NCI-H2227 treated with DMSO at 0.1 percent for 48 hours (cell line): ENCODE measurements around the gene MARS1.
"Not testable (repeated sequence)": the region's sequence is repeated elsewhere in the genome, so short reads cannot be mapped to it uniquely, and the experiment has no call there.

Experiments
- DNase-seq: peaks from one replicate; lab custom pipeline; 2025; lab: John Stamatoyannopoulos, UW

Gene MARS1

DNA sequence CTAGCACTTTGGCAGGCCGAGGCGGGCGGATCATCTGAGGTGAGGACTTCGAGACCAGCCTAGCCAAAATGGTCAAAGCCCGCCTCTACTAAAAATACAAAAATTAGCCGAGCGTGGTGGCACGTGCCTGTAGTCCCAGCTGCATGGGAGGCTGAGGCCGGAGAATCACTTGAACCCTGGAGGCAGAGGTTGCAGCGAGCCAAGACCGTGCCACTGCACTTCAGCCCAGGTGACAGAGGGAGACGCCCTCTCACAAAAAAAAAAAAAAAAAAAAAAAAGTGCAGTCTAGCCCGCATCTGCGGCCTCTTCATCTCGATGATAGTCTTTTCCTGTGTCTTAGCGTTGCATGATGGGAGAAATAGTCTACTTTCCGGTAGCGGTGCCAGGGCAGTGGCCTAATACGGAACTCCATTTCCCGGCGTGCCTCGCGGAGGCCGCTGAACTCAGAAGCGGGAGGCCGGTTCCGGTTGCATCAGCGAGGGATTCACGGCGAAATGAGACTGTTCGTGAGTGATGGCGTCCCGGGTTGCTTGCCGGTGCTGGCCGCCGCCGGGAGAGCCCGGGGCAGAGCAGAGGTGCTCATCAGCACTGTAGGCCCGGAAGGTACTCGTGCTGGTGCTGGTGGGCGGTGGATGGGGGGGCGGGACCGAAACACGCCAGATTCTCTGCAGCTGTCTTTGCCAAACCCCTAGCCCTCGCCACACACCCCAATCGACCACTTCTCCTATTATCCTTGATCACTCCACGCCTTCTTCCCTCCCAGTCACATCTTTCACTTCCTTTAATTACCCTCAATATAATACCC, at the start of gene MARS1:
Gene MARS1 (plus strand): TSS at position 472 of the 805 bp plus-strand sequence. CDS start 23 bp downstream, at position 495.
- peak; percentile 87 for DNase-seq

DNA sequence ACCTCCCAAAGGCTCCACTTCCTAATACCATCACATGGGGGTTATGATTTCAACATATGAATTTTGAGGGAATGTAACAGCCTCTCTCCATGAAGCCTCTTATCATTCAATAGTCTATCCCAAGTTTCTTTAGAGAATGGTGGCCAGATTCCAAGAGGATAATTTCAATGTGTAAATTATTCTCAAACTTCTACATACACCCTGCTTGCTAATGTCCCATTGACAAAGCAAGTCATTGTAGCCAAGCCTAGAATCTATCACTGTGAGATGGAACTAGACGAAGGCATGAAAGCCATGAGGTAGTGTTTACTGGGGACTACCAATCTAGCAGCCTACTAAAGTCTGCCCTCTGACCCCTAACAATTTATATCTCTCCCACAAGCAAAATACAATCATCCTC, 49.5 kb upstream of the MARS1 start:
- DNase-seq: no peak

DNA sequence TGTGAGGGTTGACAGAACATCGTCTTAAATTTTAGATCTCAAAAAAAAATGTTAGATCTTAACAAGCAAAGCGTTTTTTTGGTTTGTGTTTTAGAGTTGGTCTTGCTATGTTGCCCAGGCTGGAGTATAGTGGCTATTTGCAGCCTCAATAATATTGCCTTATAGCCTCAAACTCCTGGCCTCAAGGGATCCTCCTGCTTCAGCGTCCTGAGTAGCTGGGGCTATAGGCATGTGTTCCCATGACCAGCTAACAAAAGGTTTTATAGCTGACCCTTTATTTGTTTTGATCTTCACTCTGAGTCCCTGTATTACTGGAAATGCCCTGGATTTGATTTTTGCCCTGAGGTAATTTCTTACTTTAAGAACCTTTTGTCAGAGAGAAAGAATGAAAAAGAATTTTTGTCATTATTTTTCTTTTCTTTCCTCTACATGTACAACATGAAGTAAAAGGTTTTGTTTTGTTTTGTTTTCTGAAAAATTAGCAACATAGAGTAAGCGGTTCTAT, 48.1 kb upstream of the MARS1 start:
- no peak for DNase-seq

DNA sequence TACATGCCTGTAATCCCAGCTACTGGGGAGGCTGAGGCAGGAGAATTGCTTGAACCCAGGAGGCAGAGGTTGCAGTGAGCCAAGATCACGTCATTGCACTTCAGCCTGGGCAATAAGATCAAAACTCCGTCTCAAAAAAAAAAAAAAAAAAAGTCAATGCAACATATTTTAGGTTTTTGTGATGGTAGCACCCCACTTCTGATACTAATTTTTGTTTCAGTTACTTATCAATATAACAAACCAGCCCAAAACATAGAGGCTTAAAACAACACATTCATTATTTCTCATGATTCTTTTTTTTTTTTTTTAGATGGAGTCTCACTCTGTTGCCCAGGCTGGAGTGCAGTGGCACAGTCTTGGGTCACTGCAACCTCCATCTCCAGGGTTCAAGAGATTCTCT, 46.5 kb upstream of the MARS1 start:
- not testable (repeated sequence) for DNase-seq

DNA sequence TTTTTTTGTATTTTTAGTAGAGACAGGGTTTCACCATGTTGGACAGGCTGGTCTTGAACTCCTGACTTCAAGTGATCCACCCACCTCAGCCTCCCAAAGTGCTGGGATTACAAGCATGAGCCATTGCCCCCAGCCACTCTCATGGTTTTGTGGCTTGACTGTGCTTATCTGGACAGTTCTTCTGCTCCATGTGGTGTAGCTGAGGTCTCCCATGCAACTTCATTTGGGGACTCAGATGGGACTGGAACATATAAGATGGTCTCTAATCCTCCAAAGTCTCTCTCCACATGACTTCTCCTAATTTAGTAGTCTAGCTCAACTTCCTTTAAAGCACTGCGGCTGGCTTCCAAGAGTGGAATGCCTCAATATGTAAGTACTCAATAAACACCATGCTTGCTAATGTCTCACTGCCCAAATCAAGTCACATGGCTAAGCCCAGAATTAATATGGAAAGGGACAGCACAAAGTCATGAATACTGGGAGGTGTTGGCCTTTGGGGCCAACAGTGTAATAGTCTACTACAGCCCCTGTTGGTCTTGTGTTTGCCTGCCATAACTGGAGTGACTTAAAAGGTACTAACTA, 45.9 kb upstream of the MARS1 start:
- DNase-seq: no peak

DNA sequence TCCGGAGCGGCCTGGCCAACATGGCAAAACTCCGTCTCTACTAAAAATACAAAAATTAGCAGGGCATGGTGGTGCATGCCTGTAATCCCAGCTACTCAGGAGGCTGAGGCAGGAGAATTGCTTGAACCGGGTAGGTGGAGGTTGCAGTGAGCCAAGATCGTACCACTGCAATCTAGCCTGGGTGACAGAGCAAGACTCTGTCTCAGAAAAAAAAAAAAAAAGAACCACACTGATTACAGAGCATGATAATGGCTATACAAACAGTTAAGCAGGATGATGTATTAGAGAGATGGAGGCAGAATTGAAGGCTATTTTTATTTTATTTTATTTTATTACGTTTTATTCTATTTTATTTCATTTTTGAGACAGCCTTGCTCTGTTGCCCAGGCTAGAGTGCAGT, 43.5 kb upstream of the MARS1 start:
- not testable (repeated sequence) for DNase-seq

DNA sequence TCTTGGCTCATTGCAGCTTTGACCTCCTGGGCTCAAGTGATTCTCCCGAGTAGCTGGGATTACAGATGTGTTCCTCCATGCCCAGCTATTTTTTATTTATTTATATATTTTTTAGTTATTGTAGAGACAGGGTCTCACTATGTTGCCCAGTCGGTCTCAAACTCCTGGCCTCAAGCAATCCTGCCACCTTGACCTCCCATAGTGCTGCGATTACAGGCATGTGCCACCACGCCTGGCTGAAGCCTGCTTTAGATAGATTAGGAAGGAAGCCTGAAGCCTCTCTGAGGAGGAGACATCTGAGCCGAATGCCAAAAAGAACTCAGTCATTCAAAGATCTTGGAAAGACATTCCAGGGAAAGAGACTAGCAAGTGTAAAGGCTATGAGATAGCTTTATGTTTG, 43.1 kb upstream of the MARS1 start:
- no peak for DNase-seq

DNA sequence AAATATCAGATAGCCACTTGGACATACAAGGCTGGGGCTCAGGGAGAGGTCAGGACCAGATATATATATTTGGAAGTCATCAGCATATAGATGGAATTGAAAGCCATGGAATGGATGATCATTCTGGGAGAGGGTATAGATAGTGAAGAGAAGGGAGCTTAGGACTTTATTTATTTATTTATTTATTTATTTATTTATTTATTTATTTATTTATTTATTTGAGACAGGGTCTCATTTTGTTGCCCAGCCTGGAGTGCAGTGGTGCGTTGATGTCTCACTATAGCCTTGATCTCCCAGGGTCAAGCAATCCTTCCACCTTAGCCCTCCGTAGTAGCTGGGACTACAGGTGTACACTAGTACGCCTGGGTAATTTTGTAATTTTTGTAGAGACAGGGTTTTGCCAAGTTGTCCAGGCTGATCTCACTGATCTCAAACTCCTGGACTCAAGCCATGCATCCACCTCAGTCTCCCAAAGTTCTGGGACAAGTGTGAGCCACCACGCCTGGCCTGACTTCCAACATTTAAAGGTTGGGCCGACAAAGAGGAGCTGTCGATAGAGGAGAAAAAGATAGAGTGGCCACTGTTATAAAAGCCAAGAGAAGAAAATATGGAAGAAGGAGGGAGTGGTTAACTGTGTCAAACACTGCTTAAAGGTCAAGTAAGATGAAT, 41.4 kb upstream of the MARS1 start:
- no peak for DNase-seq

DNA sequence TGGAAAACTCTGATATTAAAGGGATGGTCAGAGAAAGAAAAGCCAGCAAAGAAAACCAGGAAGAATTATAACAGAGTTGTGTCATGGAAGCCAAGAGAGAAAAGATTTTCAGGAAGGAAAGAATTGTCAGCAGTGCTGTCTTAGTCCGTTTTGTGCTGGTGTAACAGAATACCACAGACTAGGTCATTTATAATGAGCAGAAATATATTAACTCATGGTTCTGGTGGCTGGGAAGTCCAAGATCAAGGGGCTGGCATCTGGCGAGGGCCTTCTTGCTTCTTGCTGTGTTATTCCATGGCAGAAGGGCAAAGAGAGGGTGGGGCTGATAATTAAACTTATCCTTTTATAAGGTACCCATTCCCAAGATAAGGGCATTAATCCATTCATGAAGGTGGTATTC, 39.2 kb upstream of the MARS1 start:
- DNase-seq: no peak

DNA sequence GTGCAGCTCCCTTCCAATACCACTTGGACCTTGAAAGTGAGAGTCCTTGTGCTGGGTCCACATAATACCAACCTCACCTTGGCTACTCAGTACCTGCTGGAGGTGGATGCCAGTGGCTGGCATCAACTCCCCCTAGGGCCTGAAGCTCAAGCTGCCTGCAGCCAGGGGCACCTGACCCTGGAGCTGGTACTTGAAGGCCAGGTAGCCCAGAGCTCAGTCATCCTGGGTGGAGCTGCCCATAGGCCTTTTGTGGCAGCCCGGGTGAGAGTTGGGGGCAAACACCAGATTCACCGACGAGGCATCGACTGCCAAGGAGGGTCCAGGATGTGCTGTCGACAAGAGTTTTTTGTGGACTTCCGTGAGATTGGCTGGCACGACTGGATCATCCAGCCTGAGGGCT, 38.5 kb upstream of the MARS1 start:
- no peak for DNase-seq

DNA sequence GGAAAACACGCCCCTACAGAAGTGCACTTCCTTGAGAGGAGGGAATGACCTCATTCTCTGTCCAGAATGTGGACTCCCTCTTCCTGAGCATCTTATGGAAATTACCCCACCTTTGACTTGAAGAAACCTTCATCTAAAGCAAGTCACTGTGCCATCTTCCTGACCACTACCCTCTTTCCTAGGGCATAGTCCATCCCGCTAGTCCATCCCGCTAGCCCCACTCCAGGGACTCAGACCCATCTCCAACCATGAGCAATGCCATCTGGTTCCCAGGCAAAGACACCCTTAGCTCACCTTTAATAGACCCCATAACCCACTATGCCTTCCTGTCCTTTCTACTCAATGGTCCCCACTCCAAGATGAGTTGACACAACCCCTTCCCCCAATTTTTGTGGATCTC, 37.8 kb upstream of the MARS1 start:
- no peak for DNase-seq

DNA sequence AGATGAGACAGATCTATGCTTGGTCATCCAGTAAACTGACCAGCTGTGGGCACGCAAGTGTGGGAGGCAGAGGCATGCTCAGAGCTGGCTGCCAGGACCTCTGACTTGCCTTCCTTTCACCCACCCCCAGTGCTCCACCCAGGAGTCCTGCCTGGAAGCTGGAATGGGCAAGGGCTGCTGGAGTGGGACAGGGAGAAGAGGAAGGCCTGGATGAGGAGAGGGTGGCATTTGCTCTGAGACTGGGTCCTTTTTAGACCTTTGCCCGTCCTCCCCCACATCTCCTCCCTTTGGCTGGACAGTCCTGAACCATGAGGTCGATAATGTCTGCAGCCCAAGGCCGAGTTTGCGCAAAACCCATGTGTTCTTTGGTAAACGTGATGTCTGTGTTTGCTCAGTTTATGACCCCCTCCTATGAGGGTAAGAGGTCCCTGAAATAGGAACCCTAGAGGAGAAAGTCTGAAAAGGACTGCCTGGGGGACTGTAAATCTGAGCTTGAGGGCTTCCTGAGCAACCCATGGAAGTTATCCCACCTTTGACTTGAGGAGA, 36.6 kb upstream of the MARS1 start:
- DNase-seq: no peak

DNA sequence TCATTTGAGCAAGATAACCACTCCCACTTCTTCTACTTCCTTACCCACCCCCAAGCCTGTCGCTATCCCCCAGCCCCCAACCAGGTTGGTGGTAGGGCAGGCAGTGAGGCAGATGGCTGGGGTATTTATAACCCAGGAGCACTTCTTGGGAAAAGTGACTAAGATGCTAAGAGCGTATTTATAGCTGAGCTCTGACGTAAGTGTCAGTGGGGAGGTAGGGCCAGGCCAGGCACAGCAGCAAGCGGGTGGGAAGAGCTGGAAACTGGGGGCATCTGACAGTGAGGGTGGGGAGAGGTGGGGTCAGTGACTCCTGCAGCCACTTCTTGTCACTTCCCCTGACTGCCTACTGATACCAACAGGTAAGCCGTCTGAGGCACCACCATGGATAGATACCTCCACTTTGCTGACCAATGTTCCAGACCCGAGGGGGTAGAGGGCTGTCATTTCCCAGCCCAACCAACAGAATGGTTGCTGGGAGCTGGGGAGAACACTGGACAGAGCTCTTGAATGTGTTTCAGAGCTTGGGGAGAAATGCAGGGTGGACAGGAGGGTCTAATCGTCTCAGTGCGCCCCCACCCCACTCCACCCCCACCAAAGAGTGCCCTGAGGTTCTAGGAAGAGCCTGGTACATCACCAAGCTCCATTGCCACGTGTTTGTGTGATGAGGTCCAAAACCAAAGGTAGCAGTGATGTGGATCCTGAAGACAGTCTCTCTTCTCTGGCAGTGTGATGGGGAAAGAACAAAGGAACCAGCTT, 35.5 kb upstream of the MARS1 start:
- no peak for DNase-seq

DNA sequence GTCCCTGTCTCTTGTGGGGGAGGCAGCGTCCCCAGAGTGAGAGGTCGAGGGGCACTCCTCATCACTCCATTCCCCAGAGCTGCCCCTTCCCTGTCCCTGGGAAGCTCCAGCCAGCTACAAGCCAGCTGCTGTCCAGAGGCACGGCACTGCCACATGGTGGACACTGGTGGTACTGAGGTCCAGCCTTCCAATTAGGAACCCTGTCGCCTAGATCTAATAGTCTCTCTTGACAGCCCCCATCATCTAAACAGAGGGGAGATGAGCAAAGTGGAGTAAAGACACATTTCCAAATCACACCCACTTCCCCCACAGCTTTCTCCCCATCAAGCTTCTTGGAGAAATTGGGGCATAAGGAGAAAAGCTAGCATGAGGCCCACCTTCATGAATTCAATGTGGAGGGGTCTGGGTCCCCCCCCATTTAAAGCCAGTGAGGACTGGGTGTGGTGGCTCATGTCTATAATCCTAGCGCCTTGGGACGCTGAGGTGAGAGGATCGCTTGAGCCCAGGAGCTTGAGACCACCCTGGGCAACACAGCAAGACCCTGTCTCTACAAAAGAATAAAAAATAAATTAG, 34.8 kb upstream of the MARS1 start:
- DNase-seq: peak; percentile 43

DNA sequence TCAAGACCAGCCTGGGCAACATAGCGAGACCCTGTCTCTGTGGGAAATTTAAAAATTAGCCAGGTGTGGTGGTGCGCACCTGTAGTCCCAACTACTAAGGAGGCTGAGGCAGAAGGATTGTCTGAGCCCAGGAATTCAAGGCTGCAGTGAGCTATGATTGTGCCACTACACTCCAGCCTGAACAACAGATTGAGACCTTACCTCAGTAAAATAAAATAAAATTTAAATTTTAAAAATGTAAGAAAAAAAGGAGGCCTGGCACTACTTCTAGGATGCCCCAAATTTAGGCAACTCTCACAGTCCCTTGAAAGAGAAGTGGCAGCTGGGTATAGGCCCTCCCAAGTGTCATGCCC, 33.7 kb upstream of the MARS1 start:
- DNase-seq: no peak

DNA sequence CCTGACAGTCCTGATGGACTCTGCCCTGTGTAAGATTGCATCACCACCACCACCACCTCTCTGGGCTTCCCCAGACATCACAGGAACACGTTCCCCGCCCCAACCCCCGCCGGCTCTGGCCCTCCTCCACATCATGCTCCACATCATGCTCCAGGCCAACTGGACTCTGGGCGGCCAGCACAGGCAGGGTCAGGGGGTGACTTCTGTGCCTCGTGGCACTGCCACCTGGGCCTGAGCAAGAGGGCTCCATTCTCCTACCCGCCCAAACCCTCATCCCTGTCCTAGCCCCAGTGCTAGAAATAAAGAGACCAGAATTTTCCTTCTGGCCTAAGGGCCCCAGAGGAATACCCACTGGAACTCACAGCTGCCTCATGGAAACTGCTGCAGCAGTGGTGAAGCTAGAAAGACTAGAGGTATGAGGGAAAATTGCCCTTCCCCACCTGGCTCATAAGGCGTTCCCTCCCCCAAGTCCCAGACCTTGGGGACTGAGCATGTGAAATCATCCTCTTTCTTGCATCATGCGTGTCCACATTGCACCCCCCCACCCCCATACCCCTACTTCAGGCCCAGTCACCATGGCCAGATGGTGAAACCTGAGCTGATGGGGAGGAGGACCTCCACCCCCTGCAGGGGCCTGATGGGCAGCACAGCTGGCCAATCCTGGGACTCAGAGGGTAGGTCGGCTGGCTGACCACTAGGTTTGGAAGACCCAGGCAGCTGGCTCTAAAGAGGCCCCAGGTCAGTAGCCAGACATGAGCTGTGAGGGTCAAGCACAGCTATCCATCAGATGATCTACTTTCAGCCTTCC, 33.1 kb upstream of the MARS1 start, which contains the start of gene INHBE:
Gene INHBE (plus strand): TSS at position 742 of the 808 bp plus-strand sequence. CDS start 230 bp downstream, outside the sequence.
- no peak for DNase-seq

DNA sequence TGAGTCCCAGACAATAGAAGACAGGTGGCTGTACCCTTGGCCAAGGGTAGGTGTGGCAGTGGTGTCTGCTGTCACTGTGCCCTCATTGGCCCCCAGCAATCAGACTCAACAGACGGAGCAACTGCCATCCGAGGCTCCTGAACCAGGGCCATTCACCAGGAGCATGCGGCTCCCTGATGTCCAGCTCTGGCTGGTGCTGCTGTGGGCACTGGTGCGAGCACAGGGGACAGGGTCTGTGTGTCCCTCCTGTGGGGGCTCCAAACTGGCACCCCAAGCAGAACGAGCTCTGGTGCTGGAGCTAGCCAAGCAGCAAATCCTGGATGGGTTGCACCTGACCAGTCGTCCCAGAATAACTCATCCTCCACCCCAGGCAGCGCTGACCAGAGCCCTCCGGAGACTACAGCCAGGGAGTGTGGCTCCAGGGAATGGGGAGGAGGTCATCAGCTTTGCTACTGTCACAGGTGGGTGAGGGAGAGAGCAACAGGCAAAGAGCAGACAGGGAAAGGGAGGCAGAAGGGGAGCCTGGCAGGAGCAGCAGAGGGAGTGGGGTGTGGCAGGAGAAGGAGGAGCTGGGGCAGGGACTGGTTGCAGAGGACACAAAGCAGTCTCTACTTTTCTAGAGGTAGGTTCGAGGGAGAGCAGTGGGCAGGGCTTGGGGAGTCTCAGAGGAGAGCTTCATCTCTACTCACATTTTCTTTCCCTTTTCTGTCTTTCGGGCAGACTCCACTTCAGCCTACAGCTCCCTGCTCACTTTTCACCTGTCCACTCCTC, 32.3 kb upstream of the MARS1 start:
- no peak for DNase-seq

DNA sequence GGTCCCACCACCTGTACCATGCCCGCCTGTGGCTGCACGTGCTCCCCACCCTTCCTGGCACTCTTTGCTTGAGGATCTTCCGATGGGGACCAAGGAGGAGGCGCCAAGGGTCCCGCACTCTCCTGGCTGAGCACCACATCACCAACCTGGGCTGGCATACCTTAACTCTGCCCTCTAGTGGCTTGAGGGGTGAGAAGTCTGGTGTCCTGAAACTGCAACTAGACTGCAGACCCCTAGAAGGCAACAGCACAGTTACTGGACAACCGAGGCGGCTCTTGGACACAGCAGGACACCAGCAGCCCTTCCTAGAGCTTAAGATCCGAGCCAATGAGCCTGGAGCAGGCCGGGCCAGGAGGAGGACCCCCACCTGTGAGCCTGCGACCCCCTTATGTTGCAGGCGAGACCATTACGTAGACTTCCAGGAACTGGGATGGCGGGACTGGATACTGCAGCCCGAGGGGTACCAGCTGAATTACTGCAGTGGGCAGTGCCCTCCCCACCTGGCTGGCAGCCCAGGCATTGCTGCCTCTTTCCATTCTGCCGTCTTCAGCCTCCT, 31.6 kb upstream of the MARS1 start:
- no peak for DNase-seq

DNA sequence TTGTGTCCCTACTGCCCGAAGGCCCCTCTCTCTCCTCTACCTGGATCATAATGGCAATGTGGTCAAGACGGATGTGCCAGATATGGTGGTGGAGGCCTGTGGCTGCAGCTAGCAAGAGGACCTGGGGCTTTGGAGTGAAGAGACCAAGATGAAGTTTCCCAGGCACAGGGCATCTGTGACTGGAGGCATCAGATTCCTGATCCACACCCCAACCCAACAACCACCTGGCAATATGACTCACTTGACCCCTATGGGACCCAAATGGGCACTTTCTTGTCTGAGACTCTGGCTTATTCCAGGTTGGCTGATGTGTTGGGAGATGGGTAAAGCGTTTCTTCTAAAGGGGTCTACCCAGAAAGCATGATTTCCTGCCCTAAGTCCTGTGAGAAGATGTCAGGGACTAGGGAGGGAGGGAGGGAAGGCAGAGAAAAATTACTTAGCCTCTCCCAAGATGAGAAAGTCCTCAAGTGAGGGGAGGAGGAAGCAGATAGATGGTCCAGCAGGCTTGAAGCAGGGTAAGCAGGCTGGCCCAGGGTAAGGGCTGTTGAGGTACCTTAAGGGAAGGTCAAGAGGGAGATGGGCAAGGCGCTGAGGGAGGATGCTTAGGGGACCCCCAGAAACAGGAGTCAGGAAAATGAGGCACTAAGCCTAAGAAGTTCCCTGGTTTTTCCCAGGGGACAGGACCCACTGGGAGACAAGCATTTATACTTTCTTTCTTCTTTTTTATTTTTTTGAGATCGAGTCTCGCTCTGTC, 31.0 kb upstream of the MARS1 start:
- DNase-seq: no peak
